GM15510 (cell line): ENCODE data around the gene CES2.

Source experiments
- POLR2A ChIP-seq: IDR thresholded peaks from 3 replicates; pipeline ENCODE4 v1.6.1; 2011; ENCODE audit warnings: borderline replicate concordance; ENCODE audit not compliant: insufficient read length; ENCODE audit errors: extremely low read depth

CES2 gene

DNA sequence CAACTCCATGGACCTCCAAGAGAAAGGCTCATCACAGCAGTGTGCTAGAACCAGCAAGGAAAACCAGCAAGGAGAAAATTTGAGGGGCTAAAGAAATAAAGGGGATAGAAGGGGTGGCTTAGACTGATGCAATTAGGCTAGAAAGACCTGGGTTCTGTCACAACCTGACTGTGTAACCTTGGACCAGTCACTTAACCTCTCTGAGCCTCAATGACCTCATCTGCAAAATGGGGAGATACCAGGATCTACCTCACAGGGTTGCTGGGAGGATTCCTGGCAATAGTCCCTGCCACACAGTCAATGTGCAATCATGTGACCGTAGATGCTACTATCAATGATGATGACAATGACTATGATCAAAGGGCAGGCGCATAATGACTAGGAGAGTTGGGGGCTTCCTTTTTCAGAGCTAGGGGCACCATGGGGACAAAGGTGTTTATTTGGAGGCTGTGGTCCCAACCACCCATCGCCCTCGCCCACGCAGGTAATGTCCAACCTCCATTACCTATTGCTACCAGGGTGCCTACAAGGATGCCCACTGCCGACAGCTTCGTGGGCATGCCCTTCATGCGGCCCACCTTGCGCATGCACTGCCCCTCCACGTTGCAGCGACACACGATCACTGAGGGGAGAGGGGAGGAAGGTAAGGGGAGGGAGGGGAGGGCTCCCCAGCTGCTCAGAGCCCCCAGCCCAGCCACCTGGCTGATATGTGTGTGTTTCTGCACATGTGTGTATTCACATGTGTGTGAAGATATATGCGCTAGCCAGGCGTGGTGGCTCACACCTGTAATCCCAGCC is 26.4 kb upstream of the CES2 start:
- TF ChIP-seq POLR2A, result no peak

DNA sequence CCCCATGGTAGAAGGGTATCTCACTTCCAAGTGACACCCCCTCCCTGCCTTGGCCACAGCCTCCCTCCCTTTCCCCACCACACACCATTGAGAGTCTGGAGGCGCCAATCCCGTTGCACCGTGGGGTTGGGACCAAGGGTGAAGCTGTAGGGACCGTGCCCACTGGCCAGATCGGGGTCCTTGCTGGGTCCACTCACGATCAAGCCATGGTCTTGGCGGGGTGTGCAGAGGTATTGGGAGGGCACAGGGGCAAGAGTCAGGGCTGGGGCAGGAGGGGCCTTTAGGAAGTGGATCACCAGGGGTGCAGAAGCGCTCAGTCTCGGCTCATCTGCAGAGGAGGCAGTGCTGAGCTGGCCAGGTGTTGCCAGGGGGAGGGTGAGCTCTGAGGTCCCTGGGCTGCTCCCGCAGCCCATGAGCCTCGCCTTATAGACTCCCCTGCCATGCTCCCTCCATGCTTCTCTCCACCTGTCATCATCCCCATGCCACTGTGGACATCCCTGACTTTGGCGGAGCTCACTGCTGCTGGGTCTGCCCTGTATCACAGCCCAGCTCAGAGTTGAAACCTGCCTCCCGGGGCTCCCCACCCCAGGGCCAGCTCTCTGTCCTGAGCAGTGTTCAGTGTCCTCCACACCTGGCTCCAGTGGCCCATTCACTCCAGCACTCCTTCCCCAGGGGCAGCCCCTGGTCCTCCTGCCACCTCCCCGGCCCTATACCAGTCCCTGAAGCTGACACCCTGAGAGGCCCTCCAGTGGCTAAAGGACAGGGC is 25.0 kb upstream of the CES2 start:
- TF ChIP-seq POLR2A, result no peak

DNA sequence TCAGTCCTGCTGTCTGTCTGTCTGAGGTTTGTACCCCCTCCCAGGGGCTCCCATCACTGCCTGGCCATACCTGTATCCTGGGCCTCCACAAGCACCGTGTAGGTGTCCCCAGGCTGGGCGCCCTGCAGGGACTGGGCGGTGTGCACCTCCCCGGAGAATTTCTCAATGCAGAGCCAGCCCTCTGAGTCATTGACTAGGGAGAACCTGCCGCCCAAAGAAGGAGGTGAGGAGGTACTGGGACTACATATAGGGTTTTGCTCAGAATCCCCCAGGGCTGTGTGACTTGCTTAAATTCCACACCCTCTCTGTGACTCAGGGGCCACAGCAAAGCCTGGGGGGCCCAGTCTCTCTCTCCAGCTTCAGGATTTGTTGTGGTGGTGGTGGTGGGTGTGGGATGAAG is 24.2 kb upstream of the CES2 start:
- no peak for TF ChIP-seq POLR2A

DNA sequence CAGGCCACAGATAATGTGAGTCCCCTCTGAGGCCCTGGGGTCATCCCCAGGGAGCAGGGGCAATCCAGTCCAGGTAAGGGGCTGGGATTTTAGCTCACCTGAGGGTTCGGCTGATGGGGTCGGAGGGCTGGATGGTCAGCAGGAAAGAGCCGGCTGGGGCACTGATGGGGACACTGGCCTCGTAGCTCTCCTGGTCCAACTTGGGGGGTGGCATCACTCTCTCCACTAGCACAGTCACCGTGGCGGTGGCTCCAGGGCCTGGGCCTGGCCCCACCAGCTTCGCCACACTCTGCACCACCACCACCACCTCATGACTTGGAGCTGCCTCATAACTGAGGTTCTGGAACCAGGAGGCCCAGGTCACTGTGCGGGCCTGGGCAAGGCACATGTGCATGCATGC is 23.5 kb upstream of the CES2 start:
- no peak for TF ChIP-seq POLR2A

DNA sequence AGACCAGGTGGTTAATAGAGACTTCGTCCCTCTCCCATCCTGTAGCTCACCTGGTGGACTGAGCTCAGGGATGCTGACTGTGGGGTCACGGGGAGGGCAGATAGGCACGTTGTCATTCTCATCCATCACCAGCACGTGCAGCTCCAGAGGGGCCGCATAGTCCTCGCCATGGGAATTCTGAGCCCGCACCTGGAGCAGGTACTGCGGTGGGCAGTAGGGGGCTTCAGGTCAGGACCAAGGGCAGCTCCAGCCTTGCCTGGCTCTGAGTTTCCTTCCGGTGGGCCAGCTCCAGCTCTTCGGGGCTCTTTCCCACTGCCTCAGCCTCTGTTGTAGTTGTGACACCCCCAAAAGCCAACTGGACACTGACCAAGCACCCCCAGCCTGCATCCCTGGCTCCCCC is 22.2 kb upstream of the CES2 start:
- no peak for TF ChIP-seq POLR2A

DNA sequence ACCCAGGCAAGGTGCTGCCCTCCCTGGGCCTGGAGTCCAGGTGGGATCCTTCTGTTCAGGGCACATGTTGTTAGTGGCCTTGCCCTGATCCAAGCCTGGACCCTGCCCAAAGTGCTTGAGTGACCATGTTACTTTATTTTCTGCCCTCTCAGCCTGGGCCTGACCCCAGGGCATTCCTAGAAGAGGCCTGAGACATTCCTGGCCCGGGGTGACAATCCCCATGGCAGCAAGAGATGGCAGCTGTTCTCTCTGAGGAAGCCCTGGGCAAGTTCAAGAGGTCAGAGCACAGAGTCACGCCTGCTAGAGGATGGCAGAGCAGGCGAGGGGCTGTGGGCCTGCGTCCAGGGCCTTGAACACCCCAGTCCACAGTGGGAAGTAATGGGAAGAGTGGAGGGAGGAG is 21.6 kb upstream of the CES2 start:
- TF ChIP-seq POLR2A, result no peak

DNA sequence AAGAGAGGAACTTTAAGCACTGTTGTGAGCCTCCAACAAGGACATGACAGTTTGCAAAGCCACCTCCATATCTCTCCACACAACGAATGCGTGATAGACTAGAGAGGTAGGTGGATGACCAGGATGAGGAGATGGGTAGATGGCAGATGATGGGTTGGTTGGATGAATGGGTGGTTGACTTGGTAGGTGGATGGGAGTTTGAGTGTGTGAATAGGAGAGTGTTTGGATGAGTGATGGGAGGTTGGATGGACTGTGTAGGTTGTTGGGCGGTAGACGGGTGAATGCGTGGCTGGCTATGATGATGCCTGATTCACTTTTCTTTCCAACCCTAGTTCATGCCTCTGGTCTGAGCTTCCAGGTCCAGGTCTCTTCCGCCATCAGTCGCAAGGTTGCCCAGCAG is 20.8 kb upstream of the CES2 start:
- no peak for TF ChIP-seq POLR2A

DNA sequence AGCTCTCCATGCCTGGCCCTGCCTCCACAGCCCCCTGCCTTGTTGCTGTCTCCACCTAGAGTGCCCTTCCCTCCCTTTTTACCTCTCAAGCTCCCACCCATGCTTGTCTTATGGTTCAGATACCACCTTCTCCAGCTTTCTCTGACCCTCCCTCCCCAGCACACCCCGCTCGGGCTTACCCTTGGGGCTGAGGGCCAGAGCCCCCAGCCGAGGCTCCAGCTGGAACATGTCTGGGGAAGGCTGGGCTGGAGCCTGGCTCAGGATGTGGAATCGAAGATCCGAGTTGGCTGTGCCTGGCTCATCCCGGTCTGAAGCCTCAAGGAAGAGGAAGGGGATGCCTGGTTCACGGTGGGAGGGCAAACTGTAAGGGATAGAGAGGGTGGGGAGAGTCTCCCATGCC is 20.3 kb upstream of the CES2 start:
- no peak for TF ChIP-seq POLR2A

DNA sequence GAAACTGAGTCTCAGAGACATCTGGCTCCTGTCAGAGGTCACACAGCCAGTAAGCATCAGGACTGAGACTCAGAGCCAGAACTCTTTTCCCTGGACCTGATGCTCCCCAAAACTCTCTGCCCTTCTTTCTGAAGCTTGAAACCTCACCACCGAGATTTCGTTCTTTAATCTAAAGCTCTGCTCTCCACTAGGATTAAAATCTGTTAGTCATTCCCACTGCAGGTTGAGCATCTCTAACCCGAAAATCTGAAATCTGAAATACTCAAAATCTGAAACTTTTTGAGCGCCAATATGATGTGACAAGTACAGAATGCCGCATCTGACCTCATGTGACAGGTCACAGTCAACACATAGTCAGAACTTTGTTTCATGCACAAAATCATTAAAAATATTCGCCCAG is 18.8 kb upstream of the CES2 start:
- no peak for TF ChIP-seq POLR2A

DNA sequence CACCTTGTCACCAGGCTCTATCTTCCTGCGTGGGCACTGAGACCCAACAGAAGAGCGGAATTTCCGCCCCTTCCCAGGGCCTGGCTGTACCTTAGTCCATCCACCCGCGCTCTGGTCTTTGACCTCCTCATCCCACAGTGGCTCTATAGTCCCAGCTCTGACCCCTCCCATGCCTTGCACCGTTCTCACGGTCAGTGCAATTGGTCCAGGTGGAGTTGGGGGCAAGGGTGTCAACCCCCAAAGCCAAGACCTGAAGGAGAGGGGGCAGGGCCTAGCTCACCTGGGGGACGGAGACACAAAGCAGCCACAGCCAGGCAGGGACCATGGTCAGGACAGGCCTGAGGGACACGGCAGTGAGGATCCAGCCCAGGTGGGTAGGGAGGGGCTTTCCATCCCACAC is 17.6 kb upstream of the CES2 start:
- TF ChIP-seq POLR2A, result no peak

DNA sequence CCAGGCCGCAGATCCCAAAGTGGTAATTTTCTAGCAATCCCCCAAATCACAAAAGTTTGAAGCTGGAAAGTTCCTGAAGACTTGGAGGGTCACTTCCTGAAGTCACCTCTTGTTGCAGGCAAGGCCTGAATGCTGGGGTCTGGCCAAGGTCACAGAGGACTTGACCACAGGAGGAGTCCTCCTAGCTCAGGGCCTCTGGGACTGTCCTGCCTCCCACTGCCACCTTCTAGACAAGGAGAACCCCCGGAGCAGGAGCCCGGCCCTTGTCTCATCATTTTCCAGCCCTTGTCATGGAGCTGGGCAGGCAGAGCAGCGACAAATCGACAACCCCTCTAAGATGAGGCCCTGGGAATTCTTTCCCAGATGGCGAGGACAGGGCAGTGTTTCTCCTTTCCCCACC is 17.0 kb upstream of the CES2 start:
- no peak for TF ChIP-seq POLR2A

DNA sequence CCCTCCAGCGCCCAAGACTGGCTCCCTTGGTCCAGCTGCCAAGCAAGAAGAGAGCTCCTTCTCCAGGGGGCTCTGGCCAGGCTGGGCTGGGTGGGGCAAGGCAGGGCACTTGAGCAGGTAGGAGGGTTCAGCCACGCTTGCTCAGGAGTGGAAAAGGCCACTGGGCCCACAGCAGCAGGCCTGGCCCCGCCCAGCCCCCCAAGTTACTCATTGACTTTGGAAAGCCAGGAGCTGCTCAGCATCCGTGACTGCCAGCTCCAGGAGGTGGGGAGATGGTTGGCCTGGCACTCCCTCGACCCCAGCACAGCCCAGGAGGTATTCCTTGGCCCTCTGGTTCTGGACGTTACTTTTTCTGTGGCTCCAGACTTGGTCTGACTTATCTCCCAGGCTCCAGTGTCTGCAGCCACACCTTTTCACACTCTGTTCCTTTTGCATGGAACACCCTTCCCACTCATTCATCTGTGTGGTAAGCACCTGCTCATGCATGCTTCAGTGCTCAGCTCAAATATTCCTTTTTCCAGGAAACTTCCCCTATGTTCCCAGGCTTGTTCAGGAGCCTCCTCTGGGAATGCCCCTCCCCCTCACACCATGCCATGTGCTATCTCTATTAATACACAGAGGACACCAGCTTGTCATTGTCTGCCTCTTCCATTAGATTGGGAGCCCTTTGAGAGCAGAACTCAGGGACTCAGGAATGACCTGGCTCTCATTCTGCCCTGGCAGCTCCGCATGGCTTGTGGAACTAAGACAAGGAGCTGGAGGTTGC is 16.3 kb upstream of the CES2 start, which contains the start of gene CDH16:
CDH16 (minus strand) TSS at position 83 of the 766 bp plus-strand sequence. CDS start 820 bp downstream, outside the sequence.
- no peak for TF ChIP-seq POLR2A

DNA sequence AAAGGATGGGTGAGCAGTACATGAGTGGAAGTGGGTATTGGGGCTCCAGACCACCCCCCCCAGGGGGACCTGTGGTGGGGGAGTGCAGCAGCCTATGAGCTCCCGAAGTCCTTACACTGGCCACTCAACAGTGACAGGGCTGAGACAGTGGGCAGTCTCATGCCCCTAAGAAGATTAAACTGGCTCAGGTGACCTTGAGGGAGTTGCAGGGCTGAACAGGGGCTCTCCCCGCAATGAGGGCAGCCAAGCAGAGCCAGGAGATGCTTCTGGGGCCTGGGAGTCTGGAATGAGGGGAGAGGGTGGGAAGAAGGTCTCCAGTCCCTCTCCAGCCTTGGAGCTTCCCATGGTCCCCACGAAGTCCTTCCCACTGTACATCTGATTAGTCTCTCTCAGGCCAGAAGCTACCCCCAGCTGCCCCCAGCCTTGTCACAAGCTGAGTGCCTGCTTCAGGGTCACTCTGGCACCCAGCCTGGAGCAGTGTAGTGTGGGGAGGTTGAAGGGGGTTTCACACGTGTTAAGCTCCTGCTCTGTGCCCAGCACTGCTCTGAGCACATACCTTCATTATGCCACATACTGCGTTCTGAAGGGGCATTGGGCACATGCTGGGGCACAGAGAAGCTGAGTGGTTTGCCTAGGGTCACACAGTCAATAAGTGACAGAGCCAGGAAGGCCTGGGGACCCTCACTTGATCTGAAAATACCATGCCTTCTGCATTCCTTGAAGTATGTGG is 15.6 kb upstream of the CES2 start:
- TF ChIP-seq POLR2A, result no peak

DNA sequence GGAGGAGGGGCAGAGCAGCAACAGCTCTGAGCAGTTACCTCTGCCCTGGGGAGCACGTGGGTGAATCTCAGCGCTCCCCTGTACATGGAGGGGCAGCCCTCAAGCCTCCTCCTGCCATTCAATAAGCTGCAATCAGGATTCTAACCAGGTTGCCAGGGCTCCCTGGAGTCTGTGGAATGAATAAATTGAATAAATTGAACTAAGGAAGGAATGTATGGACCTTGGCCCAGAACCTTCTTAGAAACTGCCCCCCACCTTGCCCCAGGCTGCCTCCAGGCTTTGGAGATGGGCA is 15.1 kb upstream of the CES2 start:
- no peak for TF ChIP-seq POLR2A

DNA sequence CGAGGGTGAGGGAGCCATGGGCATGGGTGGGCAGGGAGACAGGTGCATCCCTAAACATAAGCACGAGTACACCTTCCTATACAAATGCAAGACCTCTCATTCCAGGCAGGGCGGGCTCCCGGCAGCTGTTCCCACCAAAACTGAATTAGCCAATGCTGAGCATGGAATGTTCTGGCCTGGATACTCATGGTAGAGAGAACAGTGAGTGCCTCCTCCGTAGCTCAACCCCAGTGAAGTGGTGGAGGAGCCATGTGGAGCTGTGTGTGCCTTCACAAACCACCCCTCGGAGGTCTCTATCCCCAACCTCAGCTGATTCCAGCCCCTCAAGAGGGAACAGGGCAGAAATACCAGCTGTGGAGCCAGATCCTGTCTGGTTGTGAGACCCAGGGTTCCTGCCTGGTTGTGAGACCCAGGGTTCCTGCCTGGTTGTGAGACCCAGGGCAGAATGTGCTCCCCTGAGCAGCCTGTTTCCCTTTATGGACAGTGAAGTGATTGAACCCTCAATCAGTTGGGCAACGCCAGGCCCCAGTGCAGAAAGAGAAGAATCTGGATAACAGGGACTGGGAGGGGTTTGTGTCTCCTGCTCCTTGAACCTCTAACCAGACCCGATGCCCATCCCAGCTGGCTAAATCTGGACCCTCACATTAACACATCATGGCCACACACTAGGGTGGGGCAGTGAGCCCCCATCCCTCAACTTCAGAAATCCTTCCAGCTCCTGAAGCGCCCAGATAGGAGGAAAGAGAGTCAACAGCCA is 14.2 kb upstream of the CES2 start:
- no peak for TF ChIP-seq POLR2A
